ENCODE data around the gene DOCK1. TPM values are rescaled to one million over a fixed set of nuclear protein-coding genes. Genes with fewer than 3 reads are reported as not detected.
A peak's percentile ranks its signal among the peaks of the same experiment; 100 is the strongest.

Gene DOCK1
- total RNA-seq, 1 donor from 2014 or later: 25.8 TPM

GRCh38 chr10:127385066-127385465, 479.8 kb downstream of the DOCK1 start:
- intact Hi-C loops (cut with DNase I): no loop called here
- no peaks in the 10 kb centered on the region for H3K9me3 ChIP-seq
- H3K4me3 ChIP-seq: no peak overlapping the region
- H3K4me1 ChIP-seq: peaks cover 0 to 9% of the 10 kb centered on the region in 2 donors
- peaks cover 0 to 12% of the 10 kb centered on the region in 2 donors for H3K36me3 ChIP-seq
- H3K27me3 ChIP-seq: no peaks in the 10 kb centered on the region
- no peak for DNase-seq (ENCODE audit: low spot score in 2 of 2)
- H3K27ac ChIP-seq: no peak overlapping the region
- no peak for TF ChIP-seq CTCF (IDR thresholded peaks at IDR 0.05)

- H3K36me3 ChIP-seq: peaks cover 0 to 8% of the 10 kb centered on the region in 2 donors
- intact Hi-C loops (cut with DNase I): no loop called here
Observed at GRCh38 chr10:127386606-127387327, 481.5 kb downstream of the DOCK1 start.

GRCh38 chr10:127391875-127392274, 486.6 kb downstream of the DOCK1 start:
- no peak for DNase-seq (ENCODE audit: low spot score in 2 of 2)
- Histone ChIP-seq H3K4me3 (no peak overlapping the region), H3K36me3 (no peaks in the 10 kb centered on the region), H3K27ac (peak overlapping the region; percentile 73 to 91), H3K9me3 (no peaks in the 10 kb centered on the region), H3K4me1 (peaks cover 0 to 24% of the 10 kb centered on the region in 2 donors), H3K27me3 (no peaks in the 10 kb centered on the region)
- no peak for TF ChIP-seq CTCF (IDR thresholded peaks at IDR 0.05)
- intact Hi-C loops (cut with DNase I): loop anchor here (10.0 kb wide), 1 partner anchor 487 kb away; the partner anchor contains the start of gene DOCK1

More at GRCh38 chr10:127386606-127387327, 481.5 kb downstream of the DOCK1 start:
- no peak for TF ChIP-seq CTCF (IDR thresholded peaks at IDR 0.05)
- peak overlapping the region; percentile 70 to 81 for H3K27ac ChIP-seq
- peaks cover 0 to 14% of the 10 kb centered on the region in 2 donors for H3K4me1 ChIP-seq
- no peaks in the 10 kb centered on the region for H3K27me3 ChIP-seq
- no peak overlapping the region for H3K4me3 ChIP-seq
- peak in 1 of 2 donors; percentile 78 for DNase-seq (ENCODE audit: low spot score in 2 of 2)
- H3K9me3 ChIP-seq: no peaks in the 10 kb centered on the region

- no peak for TF ChIP-seq CTCF (IDR thresholded peaks at IDR 0.05)
- Histone ChIP-seq H3K27me3 (no peaks in the 10 kb centered on the region), H3K27ac (peak overlapping the region; percentile 73 to 91), H3K4me1 (peaks cover 0 to 19% of the 10 kb centered on the region in 2 donors), H3K9me3 (no peaks in the 10 kb centered on the region), H3K4me3 (peak overlapping the region in 1 of 2 donors; percentile 35), H3K36me3 (no peaks in the 10 kb centered on the region)
- intact Hi-C loops (cut with DNase I): loop anchor here (10.0 kb wide), 1 partner anchor 488 kb away; the partner anchor contains the start of gene DOCK1
- DNase-seq (ENCODE audit: low spot score in 2 of 2): peak; percentile 71
Observed at GRCh38 chr10:127392351-127393235, 487.4 kb downstream of the DOCK1 start.

- Histone ChIP-seq H3K36me3 (peaks cover 0 to 4% of the 10 kb centered on the region in 2 donors), H3K4me1 (peaks cover 0 to 4% of the 10 kb centered on the region in 2 donors), H3K27ac (no peak overlapping the region), H3K9me3 (no peaks in the 10 kb centered on the region), H3K4me3 (no peak overlapping the region), H3K27me3 (no peaks in the 10 kb centered on the region)
- no peak for TF ChIP-seq CTCF (IDR thresholded peaks at IDR 0.05)
- no peak for DNase-seq (ENCODE audit: low spot score in 2 of 2)
- intact Hi-C loops (cut with DNase I): loop anchor here (10.0 kb wide), 1 partner anchor 494 kb away; the partner anchor contains the start of gene DOCK1
Observed at GRCh38 chr10:127398140-127398970, 493.1 kb downstream of the DOCK1 start.
